Measurements from ENCODE around the gene AFAP1.

The AFAP1 gene

GRCh38 chr4:7767966-7768365, 171.7 kb downstream of the AFAP1 start:
- no peak for DNase-seq (ENCODE audit: low spot score)

- no peak for DNase-seq (ENCODE audit: low spot score)
Observed at GRCh38 chr4:7767526-7767925, 172.1 kb downstream of the AFAP1 start.

- DNase-seq (ENCODE audit: low spot score), result no peak
Observed at GRCh38 chr4:7766661-7767345, 172.9 kb downstream of the AFAP1 start.

- DNase-seq (ENCODE audit: low spot score), result no peak
Observed at GRCh38 chr4:7766086-7766485, 173.6 kb downstream of the AFAP1 start.

- DNase-seq (ENCODE audit: low spot score), result no peak
Observed at GRCh38 chr4:7765666-7766065, 174.0 kb downstream of the AFAP1 start.

GRCh38 chr4:7764466-7764865, 175.2 kb downstream of the AFAP1 start:
- DNase-seq (ENCODE audit: low spot score), result no peak

- no peak for DNase-seq (ENCODE audit: low spot score)
Observed at GRCh38 chr4:7763788-7764187, 175.9 kb downstream of the AFAP1 start.

- no peak for DNase-seq (ENCODE audit: low spot score)
Observed at GRCh38 chr4:7763106-7763505, 176.6 kb downstream of the AFAP1 start.

GRCh38 chr4:7762376-7763030, 177.2 kb downstream of the AFAP1 start:
- DNase-seq (ENCODE audit: low spot score), result no peak

- DNase-seq (ENCODE audit: low spot score), result peak; percentile 95
Observed at GRCh38 chr4:7761720-7762119, 177.9 kb downstream of the AFAP1 start.

- DNase-seq (ENCODE audit: low spot score), result no peak
Observed at GRCh38 chr4:7761312-7761711, 178.3 kb downstream of the AFAP1 start.

GRCh38 chr4:7760706-7761105, 179.0 kb downstream of the AFAP1 start:
- DNase-seq (ENCODE audit: low spot score), result no peak

- no peak for DNase-seq (ENCODE audit: low spot score)
Observed at GRCh38 chr4:7760228-7760627, 179.4 kb downstream of the AFAP1 start.

- no peak for DNase-seq (ENCODE audit: low spot score)
Observed at GRCh38 chr4:7759635-7760034, 180.0 kb downstream of the AFAP1 start.

GRCh38 chr4:7759216-7759615, 180.4 kb downstream of the AFAP1 start:
- no peak for DNase-seq (ENCODE audit: low spot score)

GRCh38 chr4:7758476-7758875, 181.2 kb downstream of the AFAP1 start:
- no peak for DNase-seq (ENCODE audit: low spot score)

GRCh38 chr4:7757501-7758471, 181.9 kb downstream of the AFAP1 start:
- DNase-seq (ENCODE audit: low spot score), result no peak

- DNase-seq (ENCODE audit: low spot score), result no peak
Observed at GRCh38 chr4:7756561-7757355, 182.9 kb downstream of the AFAP1 start.

- DNase-seq (ENCODE audit: low spot score), result no peak
Observed at GRCh38 chr4:7756071-7756470, 183.6 kb downstream of the AFAP1 start.

GRCh38 chr4:7755561-7755960, 184.1 kb downstream of the AFAP1 start:
- no peak for DNase-seq (ENCODE audit: low spot score)

GRCh38 chr4:7754565-7755262, 184.9 kb downstream of the AFAP1 start:
- no peak for DNase-seq (ENCODE audit: low spot score)

Data from HuH-7 (cell line).